ENCODE results near the gene DAZL. TPM values are rescaled to one million over a fixed set of nuclear protein-coding genes. Genes with fewer than 3 reads are reported as not detected.

Gene DAZL
- total RNA-seq, 1 donor from 2014 or later = not detected

DNA sequence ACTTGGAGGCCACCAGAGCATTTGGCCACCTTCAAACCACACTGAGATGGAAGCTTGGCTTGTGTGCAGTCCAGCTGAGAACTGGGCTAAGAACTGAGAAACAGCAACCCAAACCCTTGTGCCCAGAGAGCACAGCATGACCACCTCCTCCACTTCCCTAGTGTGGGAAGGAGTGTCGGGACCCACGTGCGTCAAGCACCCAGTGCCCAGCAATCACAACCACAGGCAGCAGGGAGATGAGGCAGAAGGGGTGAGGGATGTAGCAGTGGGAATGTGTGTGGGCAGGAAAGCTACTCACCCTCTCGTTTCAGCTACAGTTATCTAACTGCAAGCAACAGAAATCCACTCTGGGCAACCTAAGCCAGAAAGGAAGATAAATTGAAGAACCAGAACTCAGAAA is 66.7 kb downstream of the DAZL start:
- ATAC-seq = no peak

DNA sequence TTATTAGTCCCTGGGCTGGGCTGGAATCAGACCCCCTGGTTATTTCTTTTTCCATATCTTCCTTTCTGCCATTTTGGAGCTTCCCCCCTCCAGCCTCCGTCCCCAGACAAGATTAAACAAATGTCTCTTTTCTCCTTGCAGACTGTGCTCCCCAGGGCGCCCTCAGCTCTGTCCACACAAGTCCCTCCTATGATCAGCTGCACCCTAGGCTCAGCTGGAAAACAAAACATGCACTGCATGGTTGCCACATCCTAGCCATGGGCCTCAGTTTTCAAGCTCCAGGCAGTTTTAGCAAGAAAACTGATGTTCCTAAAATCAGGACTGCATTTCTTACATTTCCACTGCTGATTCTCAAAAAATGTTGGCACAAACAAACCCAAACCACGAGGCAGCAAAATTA is 68.2 kb downstream of the DAZL start:
- no peak for ATAC-seq

Other genes with a start within 250 kb of the DAZL start
- 3.1 TPM for gene RFTN1, start 91.7 kb downstream of the DAZL start, total RNA-seq

Data from esophagus mucosa (tissue), 1 donor.